NCI-H2029 (cell line): ENCODE results near the gene PROSER2.
"Not testable (repeated sequence)": the region's sequence is repeated elsewhere in the genome, so short reads cannot be mapped to it uniquely, and the experiment has no call there.

Experiments
- DNase-seq: peaks from one replicate; lab custom pipeline; 2025; lab: John Stamatoyannopoulos, UW

Gene PROSER2

DNA sequence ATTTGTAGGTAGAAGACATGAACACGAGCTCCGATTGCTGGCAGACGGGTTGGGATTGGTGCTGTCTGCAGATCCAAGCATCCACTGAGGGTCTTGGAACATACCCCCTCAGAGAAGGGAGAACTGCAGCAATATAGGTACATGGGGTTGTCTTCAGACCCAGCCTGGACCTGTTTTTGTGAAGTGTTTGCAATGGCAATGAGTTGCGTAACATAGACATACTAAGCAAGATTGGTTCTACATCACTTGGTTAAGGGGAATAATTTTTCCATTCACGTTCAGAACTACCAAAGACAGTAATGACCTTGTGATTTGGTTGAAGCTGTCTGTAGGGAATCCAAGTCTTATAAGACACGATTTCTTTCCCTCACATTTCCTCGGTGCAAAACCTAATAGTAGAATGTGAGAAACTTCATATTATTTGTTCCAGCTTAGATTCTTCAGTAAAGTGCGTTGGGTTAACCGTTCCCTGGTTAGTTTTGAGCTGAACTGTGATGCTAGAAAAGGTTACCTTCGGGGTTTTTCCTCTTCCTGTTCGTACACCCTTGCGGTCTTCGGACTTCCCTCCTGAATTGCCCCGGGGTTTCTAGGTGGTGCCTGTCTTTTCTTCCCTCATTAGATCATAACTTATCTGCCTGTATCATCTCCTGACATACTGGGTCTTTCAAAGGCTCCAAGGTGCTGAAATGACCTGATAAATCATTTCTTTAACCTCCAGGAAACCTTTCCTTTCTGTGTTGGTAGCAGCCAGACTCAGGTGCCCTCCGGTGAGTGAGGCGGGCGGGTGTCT, 14.4 kb downstream of the PROSER2 start:
- DNase-seq, result no peak

- no peak for DNase-seq
Measured at GRCh38 chr10:11838298-11838852, 15.2 kb downstream of the PROSER2 start.

DNA sequence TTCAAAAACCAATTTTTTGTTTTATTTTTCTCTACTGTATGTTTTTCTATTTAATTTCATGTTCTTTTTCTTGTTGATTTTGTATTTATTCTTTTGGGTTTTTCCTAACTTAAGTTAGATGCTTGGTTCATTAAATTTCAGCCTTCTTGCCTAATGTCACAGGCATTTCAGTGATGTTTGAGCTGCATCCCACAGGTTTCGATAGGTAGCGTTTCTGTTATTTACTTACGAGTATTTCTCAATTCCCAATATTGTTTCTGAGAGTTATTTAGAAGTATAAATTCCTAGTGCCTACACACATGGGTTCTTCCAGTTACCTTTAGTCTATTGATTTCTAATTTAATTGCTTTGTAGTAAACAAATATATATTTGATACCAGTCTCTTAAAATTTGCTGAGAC, 18.2 kb downstream of the PROSER2 start:
- DNase-seq, result no peak

GRCh38 chr10:11842411-11842810, 19.3 kb downstream of the PROSER2 start:
- no peak for DNase-seq

GRCh38 chr10:11845113-11845512, 22.0 kb downstream of the PROSER2 start:
- no peak for DNase-seq

DNA sequence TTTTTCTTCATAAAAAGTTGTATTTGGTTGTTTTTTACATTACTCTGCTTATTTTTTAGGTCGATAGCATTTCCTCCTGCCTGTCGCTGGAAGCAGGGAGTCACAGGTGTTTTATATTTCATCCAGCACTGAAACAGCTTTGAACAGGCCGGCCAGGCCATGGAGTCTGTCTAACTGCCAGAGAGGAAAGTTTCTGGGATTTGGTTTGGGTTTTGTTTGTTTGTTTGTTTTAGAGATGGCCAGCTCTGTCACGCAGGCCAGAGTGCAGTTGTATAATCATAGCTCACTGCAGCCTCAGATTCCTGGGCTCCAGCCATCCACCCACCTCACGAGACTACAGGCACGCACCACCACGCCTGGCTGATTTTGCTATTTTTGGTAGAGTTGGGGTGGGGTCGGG, 23.4 kb downstream of the PROSER2 start:
- DNase-seq, result no peak

DNA sequence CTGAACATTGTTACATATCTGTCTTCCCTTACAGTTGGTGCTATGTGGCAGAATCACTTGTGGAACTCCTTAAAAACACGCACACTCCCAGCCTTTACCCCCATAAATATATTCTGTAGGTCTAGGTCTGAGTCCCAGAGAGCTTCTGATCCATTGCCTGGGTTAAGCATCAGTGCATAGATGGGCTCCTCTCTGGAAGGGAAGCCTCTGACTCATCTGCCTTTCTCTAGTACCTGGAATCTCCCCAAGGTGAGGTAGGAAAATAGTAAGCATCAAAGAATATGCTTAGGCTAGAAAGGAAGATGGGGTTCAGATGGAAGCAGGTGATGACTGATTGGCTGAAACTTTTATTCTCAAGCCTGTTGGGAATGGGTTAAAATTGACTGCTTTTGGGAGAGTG, 26.1 kb downstream of the PROSER2 start:
- DNase-seq, result no peak

DNA sequence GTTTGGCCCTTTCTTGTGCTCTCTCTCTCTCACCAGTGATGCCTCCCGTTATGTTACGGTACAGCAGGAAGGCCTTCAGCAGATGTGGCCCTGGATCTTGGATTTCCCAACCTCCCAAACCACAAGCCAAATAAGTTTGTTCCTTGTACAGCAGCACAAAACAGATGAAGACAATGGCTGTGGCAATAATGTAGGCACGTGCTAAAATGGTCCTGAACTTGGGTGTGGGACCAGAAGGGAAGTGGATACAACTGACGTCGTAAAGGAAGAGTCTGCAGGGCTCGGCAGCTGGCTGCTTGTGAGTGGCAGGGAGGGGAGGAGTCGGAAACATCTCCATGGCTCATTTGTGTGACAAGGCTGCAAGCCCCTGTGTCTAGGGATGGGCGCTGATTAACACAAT, 26.8 kb downstream of the PROSER2 start:
- DNase-seq, result no peak

DNA sequence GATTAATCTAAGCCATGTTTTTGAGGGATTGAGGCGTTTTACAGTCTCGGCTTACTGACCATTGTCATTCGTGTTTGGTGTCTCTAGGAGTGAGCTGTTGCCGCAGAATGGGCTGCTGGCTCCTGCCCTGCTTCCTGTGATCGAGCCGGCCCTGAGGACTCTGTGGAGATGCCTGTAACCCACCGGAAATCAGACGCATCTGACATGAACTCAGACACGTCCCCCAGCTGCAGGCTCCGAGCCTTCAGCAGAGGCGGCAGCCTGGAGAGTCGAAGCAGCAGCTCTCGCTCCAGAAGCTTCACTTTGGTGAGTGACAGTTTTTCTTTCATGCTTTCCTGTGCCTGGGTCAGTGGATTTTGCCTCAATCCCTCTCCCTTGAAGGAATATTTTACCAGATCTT, 28.8 kb downstream of the PROSER2 start:
- DNase-seq, result no peak

- not testable (repeated sequence) for DNase-seq
Measured at GRCh38 chr10:11852637-11853036, 29.5 kb downstream of the PROSER2 start.

DNA sequence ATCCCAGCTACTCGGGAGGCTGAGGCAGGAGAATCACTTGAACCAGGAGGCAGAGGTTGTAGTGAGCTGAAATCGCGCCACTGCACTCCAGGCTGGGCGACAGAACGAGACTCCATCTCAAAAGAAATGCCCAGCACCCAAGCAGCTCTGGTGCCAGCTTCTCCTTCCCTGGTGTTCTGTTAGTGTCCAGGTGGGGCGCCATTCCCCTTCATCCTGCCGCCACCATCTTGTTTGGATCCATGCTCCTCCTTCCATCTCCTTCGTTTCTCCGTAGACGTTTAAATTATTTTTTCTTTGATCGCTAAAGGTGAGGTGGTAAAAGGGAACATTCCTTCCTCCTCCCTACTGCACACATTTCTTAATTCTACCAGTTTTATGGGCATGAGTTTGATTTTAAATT, 30.3 kb downstream of the PROSER2 start:
- no peak for DNase-seq

DNA sequence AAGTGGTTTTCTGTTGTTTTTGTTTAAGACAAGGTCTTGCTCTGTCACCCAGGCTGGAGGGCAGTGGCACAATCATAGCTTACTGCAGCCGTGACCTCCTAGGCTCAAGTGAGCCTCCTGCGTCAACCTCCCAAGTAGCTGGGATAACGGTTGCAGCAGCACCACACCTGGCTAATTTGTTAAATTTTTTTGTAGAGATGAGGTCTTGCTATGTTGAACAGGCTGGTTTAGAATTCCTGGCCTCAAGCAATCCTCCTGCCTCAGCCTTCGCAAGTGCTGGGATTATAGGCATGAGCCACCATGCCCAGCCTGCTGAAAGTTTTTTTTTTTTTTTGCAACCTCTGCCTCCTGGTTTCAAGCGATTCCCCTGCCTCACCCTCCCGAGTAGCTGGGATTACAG, 31.1 kb downstream of the PROSER2 start:
- no peak for DNase-seq

- DNase-seq, result no peak
Measured at GRCh38 chr10:11856089-11856488, 32.9 kb downstream of the PROSER2 start.

DNA sequence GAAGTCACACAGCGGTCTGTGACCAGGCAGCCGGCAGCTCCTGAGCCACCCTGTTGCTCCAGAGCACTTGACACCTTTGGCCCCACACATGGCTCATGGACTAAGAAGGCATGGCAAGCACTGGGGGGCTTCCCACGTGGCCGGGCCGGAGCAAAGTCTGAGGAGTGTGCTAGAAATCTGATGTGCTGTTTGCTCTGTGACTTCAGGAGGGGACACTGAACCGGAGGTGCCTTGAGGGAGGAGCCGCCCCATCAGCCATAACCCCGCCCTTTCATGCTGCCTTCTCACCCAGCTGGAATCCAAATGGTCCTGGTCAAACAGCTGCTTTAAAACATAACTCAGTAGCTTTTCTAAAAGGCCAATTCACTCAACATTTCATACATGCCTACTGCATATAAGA, 33.5 kb downstream of the PROSER2 start:
- DNase-seq, result no peak

- no peak for DNase-seq
Measured at GRCh38 chr10:11858093-11858492, 34.9 kb downstream of the PROSER2 start.

- no peak for DNase-seq
Measured at GRCh38 chr10:11861341-11861740, 38.2 kb downstream of the PROSER2 start.

GRCh38 chr10:11861811-11862428, 38.8 kb downstream of the PROSER2 start:
- DNase-seq, result no peak

GRCh38 chr10:11863353-11864109, 40.4 kb downstream of the PROSER2 start:
- DNase-seq, result no peak

GRCh38 chr10:11864727-11865126, 41.6 kb downstream of the PROSER2 start:
- DNase-seq, result no peak

DNA sequence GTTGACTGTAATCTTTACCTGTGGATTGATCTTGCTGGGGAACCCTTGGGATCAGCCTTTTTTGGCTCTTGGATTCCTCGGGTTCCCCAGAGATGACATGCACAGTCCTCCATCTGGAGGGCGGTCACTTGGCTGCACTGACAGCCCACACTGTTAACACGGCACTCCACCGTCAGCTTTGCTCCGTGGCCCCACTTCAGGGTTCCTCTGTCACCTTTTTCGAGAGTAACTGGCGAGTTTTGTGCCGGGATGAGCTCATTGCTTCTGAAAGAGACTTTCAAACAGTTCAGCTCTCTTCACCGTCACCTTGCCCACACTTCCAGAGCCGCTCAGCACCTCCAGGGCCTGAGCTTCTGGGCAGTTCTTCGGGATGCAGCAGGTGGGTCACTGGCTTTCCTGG, 42.4 kb downstream of the PROSER2 start:
- no peak for DNase-seq

GRCh38 chr10:11866199-11866925, 43.2 kb downstream of the PROSER2 start:
- no peak for DNase-seq

- no peak for DNase-seq
Measured at GRCh38 chr10:11869219-11869618, 46.1 kb downstream of the PROSER2 start.
